Measurements from ENCODE around the gene OLFML1. TPM values are rescaled to one million over a fixed set of nuclear protein-coding genes. Genes with fewer than 3 reads are reported as not detected.
A peak's percentile ranks its signal among the peaks of the same experiment; 100 is the strongest.

OLFML1 gene
- 1.9 and 2.2 TPM in 2 replicates for total RNA-seq

DNA sequence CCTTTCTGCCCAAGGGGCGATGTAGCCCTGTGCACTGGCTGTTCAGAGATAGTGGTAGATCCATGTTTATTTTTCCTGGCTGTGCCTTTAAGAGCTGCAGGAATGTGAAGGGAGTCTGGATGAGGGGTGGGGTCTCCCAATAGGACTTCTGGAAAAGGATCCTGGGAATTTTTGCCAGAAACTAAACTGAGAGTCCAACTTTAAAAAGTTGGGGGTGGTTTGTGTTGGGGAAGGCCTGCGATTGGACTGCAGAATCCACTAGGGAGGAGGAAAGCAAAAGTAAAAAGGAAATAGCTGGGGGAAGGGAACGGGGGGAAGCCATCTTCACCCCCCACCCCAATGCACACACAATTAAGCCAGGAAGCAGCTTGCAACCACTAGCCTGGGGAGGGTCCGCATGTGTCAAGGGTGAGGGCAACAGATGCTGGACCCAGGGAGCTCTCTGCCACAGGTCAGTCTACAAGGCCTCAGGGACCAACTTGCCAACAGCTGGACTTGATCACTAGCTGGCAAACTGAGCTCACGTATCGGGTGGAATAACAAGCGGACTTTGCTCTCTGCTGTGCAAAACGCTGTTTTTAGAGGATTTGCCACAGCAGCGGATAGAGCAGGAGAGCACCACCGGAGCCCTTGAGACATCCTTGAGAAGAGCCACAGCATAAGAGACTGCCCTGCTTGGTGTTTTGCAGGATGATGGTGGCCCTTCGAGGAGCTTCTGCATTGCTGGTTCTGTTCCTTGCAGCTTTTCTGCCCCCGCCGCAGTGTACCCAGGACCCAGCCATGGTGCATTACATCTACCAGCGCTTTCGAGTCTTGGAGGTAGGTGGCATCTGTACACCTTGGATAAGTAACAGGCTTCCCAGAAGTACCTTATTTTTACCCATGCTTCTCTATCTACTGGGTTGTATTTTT lies at the start of gene OLFML1:
Gene OLFML1, plus strand, starts transcription at position 321 of the 912 bp plus-strand sequence. Its CDS starts 370 bp downstream, at position 691.
- TF ChIP-seq, protein P1, sequence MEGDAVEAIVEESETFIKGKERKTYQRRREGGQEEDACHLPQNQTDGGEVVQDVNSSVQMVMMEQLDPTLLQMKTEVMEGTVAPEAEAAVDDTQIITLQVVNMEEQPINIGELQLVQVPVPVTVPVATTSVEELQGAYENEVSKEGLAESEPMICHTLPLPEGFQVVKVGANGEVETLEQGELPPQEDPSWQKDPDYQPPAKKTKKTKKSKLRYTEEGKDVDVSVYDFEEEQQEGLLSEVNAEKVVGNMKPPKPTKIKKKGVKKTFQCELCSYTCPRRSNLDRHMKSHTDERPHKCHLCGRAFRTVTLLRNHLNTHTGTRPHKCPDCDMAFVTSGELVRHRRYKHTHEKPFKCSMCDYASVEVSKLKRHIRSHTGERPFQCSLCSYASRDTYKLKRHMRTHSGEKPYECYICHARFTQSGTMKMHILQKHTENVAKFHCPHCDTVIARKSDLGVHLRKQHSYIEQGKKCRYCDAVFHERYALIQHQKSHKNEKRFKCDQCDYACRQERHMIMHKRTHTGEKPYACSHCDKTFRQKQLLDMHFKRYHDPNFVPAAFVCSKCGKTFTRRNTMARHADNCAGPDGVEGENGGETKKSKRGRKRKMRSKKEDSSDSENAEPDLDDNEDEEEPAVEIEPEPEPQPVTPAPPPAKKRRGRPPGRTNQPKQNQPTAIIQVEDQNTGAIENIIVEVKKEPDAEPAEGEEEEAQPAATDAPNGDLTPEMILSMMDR (IDR thresholded peaks at IDR 0.05; ENCODE audit: insufficient read depth, low read depth, low read length), result no peak
- H3K4me3 ChIP-seq (ENCODE audit: low read depth, low read length), result peak within 1 kb of the TSS; percentile 37
- peak; percentile 6 for DNase-seq (ENCODE audit: low read depth)

DNA sequence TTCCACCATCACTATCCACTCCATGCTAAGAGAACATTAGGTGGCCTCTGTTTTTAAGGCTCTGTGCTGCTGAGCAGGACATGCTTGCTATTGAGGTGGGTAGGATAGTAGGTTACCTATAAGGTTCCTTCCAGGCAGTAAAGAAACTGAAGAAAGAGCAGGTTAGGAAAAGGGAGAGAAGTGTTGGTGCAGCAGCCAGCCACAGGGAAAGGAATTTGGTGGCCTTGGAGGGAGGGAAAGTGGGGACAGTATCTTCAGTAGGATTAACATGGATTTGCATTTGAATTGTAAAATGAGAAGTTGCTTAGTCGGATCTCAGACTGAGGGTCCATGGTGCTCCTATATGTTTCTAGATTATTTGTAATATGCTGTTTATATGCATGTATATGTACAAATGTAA lies 49.2 kb upstream of the OLFML1 start:
- no peak for DNase-seq (ENCODE audit: low read depth)
- H3K4me3 ChIP-seq (ENCODE audit: low read depth, low read length), result no peak overlapping the region

DNA sequence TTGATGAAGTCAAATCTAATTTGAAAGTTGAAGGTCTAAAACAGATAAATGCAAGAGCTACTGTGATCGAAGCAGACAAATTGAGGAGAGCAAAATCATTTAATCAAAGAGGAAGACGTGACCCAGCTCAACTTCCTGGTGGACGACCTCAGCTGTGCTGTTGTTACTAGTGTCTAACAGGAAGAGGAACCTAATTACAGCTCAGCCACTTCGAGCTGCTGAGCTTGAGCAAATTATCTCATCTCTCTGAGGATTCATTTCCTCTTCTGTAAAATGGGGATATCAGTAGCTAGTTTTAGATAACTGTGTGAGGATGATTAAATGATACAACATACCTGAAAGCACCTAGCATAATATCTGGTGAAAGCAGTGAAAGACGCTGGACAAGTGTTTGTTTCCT lies 48.6 kb upstream of the OLFML1 start:
- TF ChIP-seq, protein P1 (IDR thresholded peaks at IDR 0.05; ENCODE audit: insufficient read depth, low read depth, low read length), result no peak
- DNase-seq (ENCODE audit: low read depth), result no peak
- H3K4me3 ChIP-seq (ENCODE audit: low read depth, low read length), result no peak overlapping the region

More for the DNA sequence above, 49.2 kb upstream of the OLFML1 start:
- TF ChIP-seq, protein P1 (IDR thresholded peaks at IDR 0.05; ENCODE audit: insufficient read depth, low read depth, low read length), result no peak

DNA sequence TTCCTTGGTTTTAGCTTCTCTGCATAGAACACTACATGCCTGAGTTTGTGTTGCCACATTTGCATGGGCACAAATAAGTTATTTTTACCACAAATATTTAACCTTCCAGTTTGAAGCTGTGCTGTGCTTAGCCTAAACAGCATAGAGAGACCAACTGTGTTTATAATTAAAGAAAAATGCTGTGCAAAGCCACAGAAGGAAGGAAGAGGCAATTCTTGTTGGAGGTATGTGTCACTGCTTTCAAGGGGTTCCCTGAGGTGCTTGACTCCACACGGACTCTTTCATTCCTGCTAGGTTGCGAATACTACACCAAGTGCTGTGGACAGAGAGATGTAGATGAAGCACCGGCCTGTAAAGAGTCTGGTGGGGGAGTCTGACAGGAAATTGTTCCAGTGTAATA lies 47.6 kb upstream of the OLFML1 start:
- no peak for DNase-seq (ENCODE audit: low read depth)
- TF ChIP-seq, protein P1 (IDR thresholded peaks at IDR 0.05; ENCODE audit: insufficient read depth, low read depth, low read length), result no peak

DNA sequence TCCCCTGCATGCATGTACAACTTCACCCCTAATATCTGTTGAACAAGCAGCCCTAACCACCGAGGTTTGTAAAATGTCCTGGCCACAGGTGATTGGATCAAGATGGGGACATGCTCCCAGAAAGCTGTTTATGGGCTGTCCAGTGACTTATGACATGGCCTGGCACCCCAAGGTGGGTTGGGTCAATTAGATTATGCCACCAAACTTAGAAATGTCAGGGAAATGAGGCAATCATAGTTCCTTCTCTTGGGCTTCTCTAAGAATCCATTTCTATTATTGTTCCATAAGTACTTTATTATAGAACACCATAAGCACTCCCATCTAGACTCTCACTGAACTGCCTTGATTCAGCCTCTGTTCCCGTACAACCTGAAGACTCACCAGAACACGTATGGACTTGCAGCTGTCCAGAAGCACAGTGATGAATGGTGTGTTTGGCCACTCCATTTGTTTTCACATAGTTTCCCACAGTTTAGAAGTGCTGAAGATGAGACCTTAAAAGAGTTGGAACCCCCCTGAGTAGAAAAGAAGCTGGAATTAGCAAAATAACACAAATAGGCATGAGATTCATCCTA lies 45.5 kb upstream of the OLFML1 start:
- H3K4me3 ChIP-seq (ENCODE audit: low read depth, low read length), result no peak overlapping the region
- TF ChIP-seq, protein P1 (IDR thresholded peaks at IDR 0.05; ENCODE audit: insufficient read depth, low read depth, low read length), result no peak
- no peak for DNase-seq (ENCODE audit: low read depth)

More for the DNA sequence above, 47.6 kb upstream of the OLFML1 start:
- H3K4me3 ChIP-seq (ENCODE audit: low read depth, low read length), result no peak overlapping the region

DNA sequence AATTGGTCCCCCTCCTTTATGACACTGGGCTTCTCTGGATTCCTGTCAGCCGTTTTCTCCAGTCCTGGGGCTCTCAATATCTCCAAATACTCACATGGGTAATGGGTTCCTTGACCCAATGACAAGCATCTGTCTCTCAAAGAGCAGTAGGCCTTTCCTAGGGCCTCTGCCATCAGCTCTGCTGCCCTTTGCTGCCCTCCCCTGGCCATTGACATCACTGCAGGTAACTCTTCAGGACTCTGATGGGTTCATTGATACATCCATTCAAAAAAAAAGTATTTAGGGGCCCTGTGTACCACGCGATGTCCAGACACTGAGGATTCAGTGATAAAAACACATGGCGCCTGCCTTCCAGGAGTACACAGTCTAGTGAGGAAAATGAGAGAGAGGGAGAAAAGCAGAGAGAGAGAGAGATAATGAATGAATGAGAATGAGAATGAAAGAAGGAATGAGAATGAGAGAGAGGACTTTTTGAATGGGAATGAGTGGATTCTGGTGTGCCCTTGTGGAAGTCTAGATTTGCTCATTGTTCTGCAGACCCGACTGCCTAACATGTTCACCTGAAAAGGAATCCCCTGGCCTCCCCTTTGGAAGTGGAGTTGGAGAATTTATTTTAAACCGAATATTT lies 42.6 kb upstream of the OLFML1 start:
- no peak overlapping the region for H3K4me3 ChIP-seq (ENCODE audit: low read depth, low read length)
- TF ChIP-seq, protein P1 (IDR thresholded peaks at IDR 0.05; ENCODE audit: insufficient read depth, low read depth, low read length), result peak; percentile 95
- peak; percentile 39 for DNase-seq (ENCODE audit: low read depth)

All from fibroblast of villous mesenchyme (primary cell).